AG10803 (cell line): ENCODE results near the gene RAPGEF6.

Experiments used
- DNase-seq: peaks from one replicate; pipeline ENCODE4 v3.0.0; 2010; ENCODE audit warnings: low read depth
- H3K4me3 ChIP-seq: 2 replicates; pipeline ENCODE4 v1.5.1; 2011; ENCODE audit warnings: mild to moderate bottlenecking, low read length, control low read depth
- TF ChIP-seq, protein P1 (sequence below): conservative IDR thresholded peaks from 2 replicates; pipeline ENCODE4 v1.5.1; 2011; ENCODE audit warnings: mild to moderate bottlenecking, low read length, control low read depth, inconsistent platforms

The RAPGEF6 gene

DNA sequence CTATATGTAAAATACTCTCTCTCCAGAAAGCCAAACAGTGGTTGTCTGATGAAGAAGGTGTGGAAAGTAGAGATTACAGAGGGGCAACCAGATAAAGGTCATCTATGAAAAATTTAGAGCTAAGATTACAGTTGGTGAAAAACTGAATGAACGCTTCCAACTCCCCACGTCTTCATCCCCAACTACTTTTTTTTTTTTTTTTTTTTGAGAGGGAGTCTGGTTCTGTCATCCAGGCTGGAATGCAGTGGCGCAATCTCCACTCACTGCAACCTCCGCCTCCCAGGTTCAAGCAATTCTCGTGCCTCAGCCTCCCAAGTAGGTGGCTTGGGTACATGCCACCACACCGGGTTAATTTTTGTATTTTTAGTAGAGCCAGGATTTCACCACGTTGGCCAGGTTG, 64.3 kb downstream of the RAPGEF6 start:
- TF ChIP-seq, protein P1, sequence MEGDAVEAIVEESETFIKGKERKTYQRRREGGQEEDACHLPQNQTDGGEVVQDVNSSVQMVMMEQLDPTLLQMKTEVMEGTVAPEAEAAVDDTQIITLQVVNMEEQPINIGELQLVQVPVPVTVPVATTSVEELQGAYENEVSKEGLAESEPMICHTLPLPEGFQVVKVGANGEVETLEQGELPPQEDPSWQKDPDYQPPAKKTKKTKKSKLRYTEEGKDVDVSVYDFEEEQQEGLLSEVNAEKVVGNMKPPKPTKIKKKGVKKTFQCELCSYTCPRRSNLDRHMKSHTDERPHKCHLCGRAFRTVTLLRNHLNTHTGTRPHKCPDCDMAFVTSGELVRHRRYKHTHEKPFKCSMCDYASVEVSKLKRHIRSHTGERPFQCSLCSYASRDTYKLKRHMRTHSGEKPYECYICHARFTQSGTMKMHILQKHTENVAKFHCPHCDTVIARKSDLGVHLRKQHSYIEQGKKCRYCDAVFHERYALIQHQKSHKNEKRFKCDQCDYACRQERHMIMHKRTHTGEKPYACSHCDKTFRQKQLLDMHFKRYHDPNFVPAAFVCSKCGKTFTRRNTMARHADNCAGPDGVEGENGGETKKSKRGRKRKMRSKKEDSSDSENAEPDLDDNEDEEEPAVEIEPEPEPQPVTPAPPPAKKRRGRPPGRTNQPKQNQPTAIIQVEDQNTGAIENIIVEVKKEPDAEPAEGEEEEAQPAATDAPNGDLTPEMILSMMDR = no peak
- H3K4me3 ChIP-seq = no peak overlapping the region
- DNase-seq = no peak

DNA sequence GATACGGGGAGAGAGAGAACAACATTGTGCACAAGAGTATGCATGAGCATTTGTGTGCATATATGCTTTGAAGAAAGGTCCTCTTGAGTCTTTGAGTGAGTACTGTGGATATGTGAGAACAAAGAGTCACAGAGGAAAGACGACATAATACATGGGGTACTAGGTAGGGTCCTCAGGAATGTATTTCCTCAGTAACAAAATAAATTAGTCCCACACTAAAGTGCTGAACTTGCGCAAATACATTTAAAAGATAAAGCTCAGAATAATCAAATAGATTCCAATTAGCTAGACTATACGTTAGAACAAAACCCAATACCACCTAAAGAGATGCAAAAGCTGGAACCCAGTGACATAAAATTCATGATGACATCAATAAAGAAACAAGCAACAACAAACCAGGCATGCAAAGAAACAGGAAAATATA, 70.8 kb downstream of the RAPGEF6 start:
- TF ChIP-seq, protein P1 = no peak
- H3K4me3 ChIP-seq = no peak overlapping the region
- no peak for DNase-seq

DNA sequence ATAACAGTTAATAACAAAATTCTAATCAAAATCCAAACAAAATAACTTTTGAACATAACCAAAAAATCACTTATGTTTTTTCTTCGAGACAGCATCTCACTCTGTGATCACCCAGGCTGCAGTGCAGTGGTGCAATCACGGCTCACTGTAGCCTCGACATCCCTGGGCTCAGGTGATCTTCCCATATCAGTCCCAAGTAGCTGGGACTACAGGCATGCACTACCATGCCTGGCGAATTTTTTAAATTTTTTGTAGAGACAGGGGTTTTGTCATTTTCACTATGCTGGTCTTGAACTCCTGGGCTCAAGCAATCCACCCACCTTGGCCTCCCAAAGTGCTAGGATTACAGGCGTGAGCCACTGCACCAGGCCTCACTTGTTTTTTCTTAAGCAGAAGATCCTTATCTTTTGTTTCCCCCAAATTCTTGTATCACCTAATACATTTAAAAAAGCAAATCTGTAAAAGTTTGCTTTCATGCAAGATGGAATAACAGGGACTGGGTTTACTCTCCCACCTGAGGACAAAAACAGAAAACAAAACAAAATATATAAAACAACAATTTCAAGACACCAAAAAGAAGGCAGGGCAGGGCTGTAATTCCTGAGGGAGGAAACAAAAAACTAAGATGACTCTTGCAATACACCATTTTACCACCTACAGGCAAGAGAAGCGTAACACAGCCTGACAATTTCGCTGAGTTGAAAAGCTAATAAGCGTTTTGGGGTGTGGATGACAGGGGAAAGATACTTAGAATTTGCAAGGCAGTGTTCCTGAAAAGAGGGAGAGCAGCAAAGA, 71.4 kb downstream of the RAPGEF6 start:
- no peak overlapping the region for H3K4me3 ChIP-seq
- no peak for DNase-seq
- TF ChIP-seq, protein P1 = no peak

DNA sequence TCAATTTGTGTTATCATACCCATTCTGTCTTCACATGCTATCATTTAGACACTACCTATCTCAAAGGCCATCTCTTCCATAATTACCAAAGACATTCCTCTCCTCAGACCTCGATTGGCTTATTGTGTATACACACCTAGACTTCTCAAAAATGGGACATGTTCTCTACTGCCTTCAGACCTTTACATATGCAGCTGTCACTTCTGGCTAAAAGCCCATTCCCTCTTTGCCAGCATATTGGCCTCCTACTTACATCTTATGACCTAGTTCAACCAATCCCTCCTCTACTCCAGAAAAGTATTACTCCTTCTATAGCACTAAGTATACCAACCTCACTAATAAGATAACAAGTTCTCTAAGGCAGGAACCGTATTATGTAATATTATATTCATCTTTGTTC, 84.4 kb downstream of the RAPGEF6 start:
- TF ChIP-seq, protein P1 = no peak
- no peak overlapping the region for H3K4me3 ChIP-seq
- DNase-seq = no peak

DNA sequence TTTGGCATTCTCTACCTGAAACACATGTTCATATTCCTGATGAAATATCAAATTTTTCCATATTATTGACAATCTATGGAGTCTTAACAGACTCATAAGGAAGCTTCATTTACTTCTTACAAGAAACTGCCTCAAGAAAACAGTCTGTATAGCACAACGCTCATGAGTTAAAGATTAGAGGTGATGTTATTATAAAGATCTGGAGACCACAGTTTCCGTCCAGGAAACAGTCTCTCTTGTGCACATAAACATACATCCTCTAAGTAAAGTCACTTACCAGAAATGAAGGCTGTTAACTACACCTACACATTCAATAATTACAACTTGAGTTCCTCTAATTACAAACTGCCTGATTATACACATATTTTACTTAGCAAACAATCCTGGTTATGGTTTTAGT, 86.9 kb downstream of the RAPGEF6 start:
- TF ChIP-seq, protein P1 = no peak
- H3K4me3 ChIP-seq = no peak overlapping the region
- no peak for DNase-seq

DNA sequence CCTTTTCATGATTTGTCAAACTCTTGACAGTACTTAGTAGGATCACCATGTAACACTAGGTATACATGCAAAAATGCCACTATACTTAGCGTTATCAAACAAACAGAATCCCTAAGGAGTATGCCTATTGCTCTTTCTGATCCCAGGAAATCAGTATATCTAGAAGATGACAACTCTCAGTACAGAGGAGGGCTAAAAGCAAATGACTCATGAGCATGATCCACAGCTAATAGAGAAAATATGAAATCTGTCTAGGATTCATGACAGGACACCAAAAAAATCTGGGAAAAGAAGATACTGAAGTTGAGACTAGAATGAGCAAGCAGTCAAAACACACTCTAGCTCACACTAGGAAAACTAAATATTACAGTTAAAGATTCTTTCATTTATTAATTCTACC, 89.2 kb downstream of the RAPGEF6 start:
- DNase-seq = peak; percentile 56
- TF ChIP-seq, protein P1 = no peak
- no peak overlapping the region for H3K4me3 ChIP-seq

DNA sequence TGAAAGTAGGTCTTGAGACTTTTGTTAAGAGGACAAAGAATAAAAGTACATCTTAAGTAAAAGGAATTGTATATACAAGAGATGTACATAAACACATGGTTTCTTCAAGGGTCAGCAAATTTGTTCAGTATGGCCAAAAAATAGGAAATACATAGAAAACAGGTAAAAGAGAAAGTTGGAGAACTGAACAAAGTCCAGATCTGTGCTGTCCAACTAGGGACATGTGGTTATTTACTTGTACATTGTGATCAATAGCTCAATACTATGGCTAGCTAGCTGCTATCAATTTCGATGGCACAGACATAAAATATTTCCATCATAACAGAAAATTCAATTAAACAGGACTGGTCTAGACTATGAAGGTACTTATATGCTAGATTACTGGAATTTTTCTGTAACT, 92.3 kb downstream of the RAPGEF6 start:
- no peak overlapping the region for H3K4me3 ChIP-seq
- no peak for DNase-seq
- TF ChIP-seq, protein P1 = no peak
